HG02943 (cell line): ENCODE data around the gene ARRB2.

Experiments
- ATAC-seq: cut with Tn5 transposase; IDR thresholded peaks from one replicate; pipeline ENCODE4 v1.9.1; 2021; ENCODE audit warnings: mild to moderate bottlenecking, low read depth, moderate library complexity; ENCODE audit not compliant: unreplicated experiment

ARRB2 gene

DNA sequence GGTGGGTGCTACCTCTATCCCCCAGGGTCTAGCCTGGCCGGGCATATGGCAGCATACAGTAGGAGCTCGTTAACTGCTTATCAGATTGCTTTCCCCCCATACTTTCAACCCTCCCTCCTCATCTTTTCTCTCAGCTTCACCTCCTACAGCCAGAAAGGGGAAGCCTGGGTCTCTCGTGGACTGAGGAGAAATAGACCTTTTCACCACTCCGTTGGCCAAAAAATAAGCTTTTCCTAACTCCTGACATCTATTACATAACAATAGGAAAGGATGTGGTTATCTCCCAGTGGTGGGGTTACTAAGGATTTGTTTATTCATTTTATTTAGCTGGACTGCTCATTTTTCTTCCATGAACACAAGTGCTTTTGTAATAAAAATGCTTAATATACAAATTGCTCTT is 38.3 kb downstream of the ARRB2 start:
- ATAC-seq: no peak

DNA sequence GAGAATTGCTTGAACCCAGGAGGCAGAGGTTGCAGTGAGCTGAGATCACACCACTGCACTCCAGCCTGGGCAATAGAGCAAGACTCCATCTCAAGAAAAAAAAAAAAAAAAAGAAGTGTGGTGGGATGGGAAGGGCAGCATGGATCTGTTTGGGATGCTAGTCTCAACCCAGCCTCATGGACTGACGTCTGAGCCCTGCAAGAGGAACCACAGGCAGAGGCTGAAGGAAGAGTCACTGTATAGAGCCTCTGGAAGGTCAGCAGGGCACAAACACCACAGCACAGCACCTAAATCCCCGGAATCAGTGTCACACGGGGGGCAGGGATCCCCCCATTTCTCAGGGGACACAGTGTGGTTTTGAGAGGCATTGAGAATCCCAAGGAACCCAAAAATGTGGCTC is 40.2 kb downstream of the ARRB2 start:
- ATAC-seq: no peak

DNA sequence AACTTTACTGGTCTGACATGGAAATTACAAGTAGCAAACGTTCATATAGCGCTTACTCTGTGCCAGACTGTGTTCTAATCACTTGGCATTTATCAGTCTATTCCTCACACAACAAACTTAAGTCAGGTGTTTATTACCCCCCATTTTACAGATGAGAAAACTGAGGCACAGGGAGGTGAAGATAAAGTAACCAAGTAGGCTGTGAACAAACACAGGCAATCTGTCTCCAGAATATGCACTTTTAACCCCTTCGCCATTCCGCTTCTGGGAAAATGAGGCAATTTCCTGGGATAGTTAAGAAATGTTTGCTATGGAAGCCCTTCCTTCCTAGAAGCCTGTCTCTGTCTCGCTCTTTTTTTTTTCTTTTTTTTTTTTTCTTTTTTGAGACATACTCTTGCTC is 41.5 kb downstream of the ARRB2 start:
- no peak for ATAC-seq

DNA sequence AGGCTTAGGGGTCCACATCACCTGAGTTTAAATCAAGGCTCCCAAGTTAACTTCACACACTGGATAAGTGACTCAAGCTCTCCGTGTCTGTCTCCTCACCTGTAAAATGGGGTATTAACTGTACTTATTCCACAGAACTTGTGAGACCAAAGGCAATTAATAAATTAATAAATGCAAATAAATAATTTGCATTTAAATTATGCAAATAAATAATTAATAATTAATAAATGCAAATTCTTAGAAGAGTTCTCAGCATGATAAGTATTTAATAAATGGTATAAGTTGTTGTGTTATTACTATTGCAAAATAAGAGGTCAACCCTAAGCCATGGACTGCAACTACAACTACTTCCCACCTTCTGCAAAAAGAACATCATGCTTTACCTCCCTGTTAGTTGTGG is 43.0 kb downstream of the ARRB2 start:
- no peak for ATAC-seq

DNA sequence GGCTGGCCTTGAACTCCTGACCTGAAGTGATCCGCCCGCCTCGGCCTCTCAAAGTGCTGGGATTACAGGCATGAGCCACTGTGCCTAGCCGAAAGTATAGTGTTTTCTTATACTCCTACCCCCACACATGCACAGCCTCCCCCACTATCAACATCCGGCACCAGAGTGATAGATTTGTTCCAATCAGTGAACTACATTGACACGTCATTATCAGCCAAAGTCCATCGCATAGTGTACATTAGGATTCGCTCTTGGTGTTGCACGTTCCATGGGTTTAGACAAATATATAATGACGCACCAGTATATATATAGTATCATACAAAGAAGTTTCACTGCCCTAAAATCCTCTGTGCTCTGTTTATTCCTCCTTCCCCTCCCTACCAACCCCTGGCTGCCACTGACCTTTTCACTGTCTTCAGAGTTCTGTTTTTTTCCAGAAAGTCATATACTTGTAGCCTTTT is 49.4 kb downstream of the ARRB2 start:
- ATAC-seq: no peak

DNA sequence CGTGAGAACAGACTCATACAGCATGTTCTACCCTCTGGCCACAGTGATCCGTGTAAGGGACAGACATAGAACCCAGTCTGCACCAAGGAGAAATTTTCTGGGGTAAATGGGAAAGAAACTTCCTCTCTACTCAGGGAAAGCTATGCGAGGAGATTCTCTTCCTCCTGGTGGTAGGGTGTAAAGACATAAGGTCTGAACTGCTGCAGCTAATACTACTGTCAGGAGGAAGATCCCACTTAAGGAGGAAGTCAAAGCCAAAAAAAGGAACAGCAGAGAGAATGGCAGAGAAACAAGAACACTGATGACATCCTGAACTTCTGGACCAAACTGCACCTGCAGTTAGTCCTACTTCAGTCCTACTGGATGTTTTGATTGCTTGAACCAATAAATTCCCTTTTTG is 54.2 kb downstream of the ARRB2 start:
- no peak for ATAC-seq

DNA sequence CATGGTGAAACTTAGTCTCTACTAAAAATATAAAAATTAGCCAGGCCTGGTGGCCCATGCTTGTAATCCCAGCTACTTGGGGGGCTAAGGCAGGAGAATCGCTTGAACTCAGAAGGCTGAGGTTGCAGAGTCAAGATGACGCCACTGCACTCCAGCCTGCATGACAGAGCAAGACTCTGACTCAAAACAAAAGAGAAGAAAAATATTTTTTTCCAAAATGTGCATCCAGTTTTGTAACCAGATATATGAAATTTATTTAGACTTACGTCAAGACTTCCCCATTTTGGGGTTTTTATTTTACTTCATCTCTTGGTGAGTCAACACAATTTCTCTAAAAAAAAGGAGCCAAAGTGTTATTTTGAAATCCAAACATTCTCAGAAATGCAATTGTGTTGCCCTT is 55.8 kb downstream of the ARRB2 start:
- ATAC-seq: no peak

DNA sequence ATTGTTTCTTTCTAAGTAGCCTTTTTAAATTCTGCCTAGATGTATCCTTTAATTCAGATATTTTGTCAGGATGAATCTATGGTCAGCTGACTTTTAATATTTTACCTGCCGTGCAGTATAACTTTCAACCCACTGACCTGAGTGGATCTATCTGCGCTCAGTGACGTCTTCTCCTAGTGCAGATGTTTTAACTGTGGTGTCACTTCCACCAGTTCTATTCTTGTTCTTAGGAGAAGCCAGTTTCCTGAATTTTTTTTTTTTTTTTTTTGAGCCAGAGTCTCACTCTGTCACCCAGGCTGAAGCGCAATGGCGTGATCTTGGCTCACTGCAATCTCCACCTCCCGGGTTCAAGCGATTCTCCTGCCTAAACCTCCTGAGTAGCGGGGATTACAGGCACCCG is 56.3 kb downstream of the ARRB2 start:
- no peak for ATAC-seq

DNA sequence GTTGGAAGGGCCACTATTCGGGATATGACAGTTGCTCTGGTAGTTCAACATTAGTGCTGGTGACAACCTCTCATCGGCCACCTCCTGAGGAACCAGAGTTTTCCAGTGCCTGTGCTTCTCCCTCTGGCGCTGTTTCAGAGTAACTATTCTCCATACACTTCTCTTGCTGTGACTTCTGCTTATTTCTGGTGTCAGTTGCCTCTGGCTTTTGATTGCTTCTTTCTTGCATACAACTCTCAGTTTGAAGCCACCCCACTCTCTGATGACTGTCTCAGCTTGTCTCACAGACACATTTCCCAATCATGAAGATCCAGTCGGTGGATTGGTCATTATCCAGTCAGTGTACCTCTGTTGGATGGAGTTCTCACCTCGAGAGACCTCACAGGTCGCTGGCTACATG is 57.9 kb downstream of the ARRB2 start:
- ATAC-seq: no peak

DNA sequence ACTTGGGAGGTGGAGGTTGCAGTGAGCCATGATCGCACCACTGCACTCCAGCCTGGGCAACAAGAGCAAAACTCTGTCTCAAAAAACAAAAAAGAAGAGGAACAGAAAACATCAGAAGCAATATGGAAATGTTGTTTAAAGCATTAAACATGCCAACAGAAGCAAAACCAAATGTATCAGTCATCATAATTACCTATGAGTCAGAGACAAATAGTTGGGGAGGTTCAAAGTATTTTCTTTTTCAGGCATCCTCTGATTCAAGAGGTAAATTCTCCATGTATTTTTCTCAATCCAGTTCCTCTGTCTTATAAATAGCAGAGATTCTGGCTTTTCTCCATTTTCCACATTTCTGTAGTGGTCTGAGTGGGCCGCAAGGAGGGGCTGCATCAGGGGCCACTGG is 59.2 kb downstream of the ARRB2 start:
- no peak for ATAC-seq
